WTC11 (cell line): Measurements from ENCODE around the gene ROS1.

Experiments used
- CBFB ChIP-seq: sonication (generic); formaldehyde crosslinking; IDR thresholded peaks from 2 replicates; pipeline ENCODE4 v1.8.1; 2022; ENCODE audit warnings: mild to moderate bottlenecking, low read depth, missing genetic modification reagents
- CTCF ChIP-seq: fragments of 200-600 bp; IDR thresholded peaks from 2 replicates; pipeline ENCODE4 v1.8.0; 2022; ENCODE audit warnings: antibody characterized with exemption
- ELF4 ChIP-seq: sonication (generic); formaldehyde crosslinking; IDR thresholded peaks from 2 replicates; pipeline ENCODE4 v1.8.1; 2022; ENCODE audit warnings: low read depth, mild to moderate bottlenecking, moderate library complexity, missing genetic modification reagents
- MAX ChIP-seq: sonication (generic); formaldehyde crosslinking; IDR thresholded peaks from 2 replicates; pipeline ENCODE4 v1.8.0; 2022; ENCODE audit warnings: mild to moderate bottlenecking, missing genetic modification reagents
- NFYB ChIP-seq: sonication (generic); formaldehyde crosslinking; conservative IDR thresholded peaks from 2 replicates; pipeline ENCODE4 v1.8.0; 2022; ENCODE audit warnings: low read depth, missing genetic modification reagents
- PRDM15 ChIP-seq: sonication (generic); formaldehyde crosslinking; IDR thresholded peaks from 2 replicates; pipeline ENCODE4 v1.8.0; 2022; ENCODE audit warnings: missing genetic modification reagents
- SMAD4 ChIP-seq: sonication (generic); formaldehyde crosslinking; IDR thresholded peaks from 2 replicates; pipeline ENCODE4 v1.8.0; 2022; ENCODE audit warnings: mild to moderate bottlenecking, missing genetic modification reagents
- TCF7 ChIP-seq: sonication (generic); formaldehyde crosslinking; IDR thresholded peaks from 2 replicates; pipeline ENCODE4 v1.8.0; 2022; ENCODE audit warnings: mild to moderate bottlenecking, low read depth, missing genetic modification reagents, moderate library complexity
- TEAD4 ChIP-seq: sonication (generic); formaldehyde crosslinking; IDR thresholded peaks from 2 replicates; pipeline ENCODE4 v1.8.0; 2022; ENCODE audit warnings: mild to moderate bottlenecking, missing genetic modification reagents
- USF2 ChIP-seq: sonication (generic); formaldehyde crosslinking; IDR thresholded peaks from 2 replicates; pipeline ENCODE4 v1.8.1; 2023; ENCODE audit warnings: mild to moderate bottlenecking, missing genetic modification reagents, moderate library complexity
- ZBTB43 ChIP-seq: sonication (generic); formaldehyde crosslinking; IDR thresholded peaks from 2 replicates; pipeline ENCODE4 v1.8.1; 2023; ENCODE audit warnings: mild to moderate bottlenecking, missing genetic modification reagents
- ZNF263 ChIP-seq: sonication (generic); formaldehyde crosslinking; IDR thresholded peaks from 2 replicates; pipeline ENCODE4 v1.8.1; 2022; ENCODE audit warnings: low read depth, mild to moderate bottlenecking, moderate library complexity, missing genetic modification reagents

- TF ChIP-seq CTCF (no peak), NFYB (CRISPR knock-in tag) (no peak), TCF7 (CRISPR knock-in tag) (no peak), SMAD4 (CRISPR knock-in tag) (no peak), ZBTB43 (CRISPR knock-in tag) (no peak), PRDM15 (no peak), TEAD4 (no peak), ELF4 (CRISPR knock-in tag) (no peak), ZNF263 (CRISPR knock-in tag) (no peak), MAX (CRISPR knock-in tag) (no peak), USF2 (no peak), CBFB (CRISPR knock-in tag) (no peak)
These were observed 159.3 kb downstream of the ROS1 start for GRCh38 chr6:117266257-117267053.
